ENCODE results near the gene ACOXL. TPM values are rescaled to one million over a fixed set of nuclear protein-coding genes. Genes with fewer than 3 reads are reported as not detected.
A peak's percentile ranks its signal among the peaks of the same experiment; 100 is the strongest.

The ACOXL gene
- total and polyA plus RNA-seq, 9 of the 15 experiments (the other 6 are each of a cell fraction or from before 2014, with no cell fraction given), result 0.31 to 0.56 TPM; not detected in 7

- TF ChIP-seq FOXK1 (CRISPR knock-in tag; IDR thresholded peaks at IDR 0.05; ENCODE audit: borderline replicate concordance), result no peak
- no peak for TF ChIP-seq TCF7 (IDR thresholded peaks at IDR 0.05; ENCODE audit: borderline replicate concordance)
- no peak for TF ChIP-seq ZNF57 (CRISPR knock-in tag; IDR thresholded peaks at IDR 0.05)
- TF ChIP-seq C11orf30 (IDR thresholded peaks at IDR 0.05; ENCODE audit: low read depth), result peak; percentile 63; the same call in 1 of the 2 replicates
- TF ChIP-seq SAFB2 (IDR thresholded peaks at IDR 0.05; ENCODE audit: borderline replicate concordance, low read depth, low read length, severe bottlenecking), result no peak
- TF ChIP-seq MAFK (IDR thresholded peaks at IDR 0.05; ENCODE audit: low read length), result peak; percentile 56; the same call in 1 of the 2 replicates
- TF ChIP-seq MAFG (tag; conservative IDR thresholded peaks at IDR 0.05), result peak; percentile 34; the same call in 1 of the 2 replicates
- no peak for TF ChIP-seq ADNP (tag; IDR thresholded peaks at IDR 0.05)
- TF ChIP-seq MAZ (CRISPR knock-in tag; conservative IDR thresholded peaks at IDR 0.05 in 1 of 2, IDR thresholded peaks at IDR 0.05 in 1 of 2), result no peak
- TF ChIP-seq ZNF316 (IDR thresholded peaks at IDR 0.05), result peak; percentile 82
- TF ChIP-seq ZNF146 (CRISPR knock-in tag; IDR thresholded peaks at IDR 0.05; ENCODE audit: unreplicated experiment), result no peak
- peak; percentile 30; the same call in 1 of the 2 replicates for TF ChIP-seq GATA2 (CRISPR knock-in tag; IDR thresholded peaks at IDR 0.05)
- TF ChIP-seq MAFF (IDR thresholded peaks at IDR 0.05; ENCODE audit: low read length), result peak; percentile 66
- TF ChIP-seq COPS2 (conservative IDR thresholded peaks at IDR 0.05), result no peak
- no peak for TF ChIP-seq MLX (CRISPR knock-in tag; conservative IDR thresholded peaks at IDR 0.05)
- TF ChIP-seq HMGN3 (IDR thresholded peaks at IDR 0.05; ENCODE audit: borderline replicate concordance, extremely low read depth, insufficient read length, low read depth, low read length), result no peak
- TF ChIP-seq HCFC1 (IDR thresholded peaks at IDR 0.05; ENCODE audit: low read depth, low read length), result no peak
- Histone ChIP-seq H3K27ac (ENCODE audit: extremely low read depth, low read depth, low read length) (no peak overlapping the region), H3K27me3 (ENCODE audit: control insufficient read depth in 2 of 2, insufficient read depth in 2 of 2, low read length in 2 of 2) (no peaks in the 10 kb centered on the region), H3K9me1 (ENCODE audit: control insufficient read depth, insufficient read depth, low read length) (no peaks in the 10 kb centered on the region), H2AFZ (ENCODE audit: low read depth, low read length) (peak overlapping the region; percentile 75; the same call in 1 of the 2 replicates), H3K9me3 (replicated peaks; ENCODE audit: control insufficient read depth, insufficient read depth, low read depth, low read length) (peaks cover 2% of the 10 kb centered on the region; the same call in 1 of the 2 replicates), H3K4me2 (ENCODE audit: insufficient read depth, low read length) (no peak overlapping the region), H3K4me3 (no peak overlapping the region), H3K4me1 (replicated peaks in 1 of 2; ENCODE audit: control insufficient read depth in 2 of 2, insufficient read depth in 2 of 2, low read length in 2 of 2) (peaks cover 22 to 49% of the 10 kb centered on the region in 2 experiments; a peak in 4 of 5 replicates), H3K36me3 (ENCODE audit: control insufficient read depth, insufficient read depth, low read length) (no peaks in the 10 kb centered on the region; the same call in 2 of the 3 replicates), H3K9ac (ENCODE audit: insufficient read depth in 1 of 2, low read depth in 2 of 2, low read length in 2 of 2) (no peak overlapping the region), H4K20me1 (replicated peaks; ENCODE audit: control insufficient read depth, insufficient read depth, low read length) (no peaks in the 10 kb centered on the region), H3K79me2 (ENCODE audit: control insufficient read depth, insufficient read depth, low read length) (no peaks in the 10 kb centered on the region)
- POLR2A ChIA-PET, result interaction anchor here (0.6 to 1.9 kb wide), 4 partner anchors 10 to 341 kb away, joined by 3 to 14 read pairs (median 4); partner anchors contain the start of gene BUB1
- FAIRE-seq, result no peak
- intact Hi-C loops (cut with micrococcal nuclease) (no loop called here), in situ Hi-C loops (cut with MboI) (loop anchor here (5.0 kb wide), 1 partner anchor 52 kb away; no protein-coding TSS in a partner anchor)
- 64% methylated on average over 4 of the region's 4 CpGs for WGBS (ENCODE audit: insufficient coverage, low coverage, missing lambda C conversion rate)
- no peak for ATAC-seq
- CTCF ChIA-PET (ENCODE audit: low intra/inter-chr PET ratio), result no interaction called here
- no TSS peak for BruUV-seq (replicated peaks)
- no peak for DNase-seq (ENCODE audit: extremely low read depth in 1 of 4, low spot score in 3 of 4)
Measured at GRCh38 chr2:110690083-110690965, 42.0 kb upstream of the ACOXL start.

All from K562 (cell line).